Endothelial cell of umbilical vein (primary cell): ENCODE measurements around the gene NDUFS3. TPM values are rescaled to one million over a fixed set of nuclear protein-coding genes. Genes with fewer than 3 reads are reported as not detected.
"Not testable (repeated sequence)": the region's sequence is repeated elsewhere in the genome, so short reads cannot be mapped to it uniquely, and the experiment has no call there.

Experiments
- BruUV-seq: library from RNA; stranded (reverse); fragments of 400-500 nt; replicated peaks from 2 replicates; lab custom pipeline; 2021; lab: Mats Ljungman, UMichigan
- CTCF ChIA-PET: fragments of 300-600, 350-600 bp; sonication (Branson Sonifier 250); formaldehyde crosslinking; loops from one replicate; lab custom pipeline; 2021; ENCODE audit warnings: antibody characterized with exemption, inconsistent platforms; lab: Charles Lee
- POLR2A ChIA-PET: fragments of 300-600, 350-600 bp; sonication (Branson Sonifier 250); formaldehyde crosslinking; loops from one replicate; lab custom pipeline; 2021; ENCODE audit warnings: antibody characterized with exemption, inconsistent platforms; lab: Charles Lee
- DNase-seq: peaks from one replicate; pipeline ENCODE4 v3.0.0-alpha.2; 2011; ENCODE audit warnings: low read depth, low spot score
- FAIRE-seq: peaks from 2 replicates; lab custom pipeline; 2011; peaks lifted over from hg19 to GRCh38; lab: Jason Lieb, UNC
- H2AFZ ChIP-seq: 2 replicates; pipeline ENCODE4 v1.6.0; 2012; ENCODE audit warnings: low read depth, low read length, control low read depth, inconsistent platforms
- H3K27ac ChIP-seq: 2 replicates; pipeline ENCODE4 v1.5.1; 2011; ENCODE audit warnings: low read depth, mild to moderate bottlenecking, control low read depth, low read length, moderate library complexity; ENCODE audit not compliant: insufficient read depth
- H3K27me3 ChIP-seq, 2 experiments: 2 replicates each; pipeline versions ENCODE4 v1.6.0 to v1.6.1; 2011; ENCODE audit warnings: low read length in 2 of 2, mixed read lengths in 1 of 2; ENCODE audit not compliant: control insufficient read depth in 2 of 2, insufficient read depth in 2 of 2
- H3K36me3 ChIP-seq, 2 experiments: 2 replicates in 1 of 2; 3 replicates in 1 of 2; pipeline ENCODE4 v1.5.1; 2011; ENCODE audit warnings: low read length in 2 of 2, mild to moderate bottlenecking in 1 of 2, moderate library complexity in 1 of 2; ENCODE audit not compliant: control insufficient read depth in 2 of 2, insufficient read depth in 2 of 2; ENCODE audit errors: extremely low read depth in 1 of 2
- H3K4me1 ChIP-seq: 3 replicates; pipeline ENCODE4 v1.5.1; 2011; ENCODE audit warnings: mild to moderate bottlenecking, low read length; ENCODE audit not compliant: control insufficient read depth, insufficient read depth; ENCODE audit errors: extremely low read depth
- H3K4me2 ChIP-seq: 2 replicates; pipeline ENCODE4 v1.6.1; 2011; ENCODE audit warnings: low read length, control low read depth, mixed read lengths; ENCODE audit not compliant: insufficient read depth
- H3K4me3 ChIP-seq, 3 experiments: fragments of 200-600 bp in 1 of 3; sonication (generic), shearing (Covaris generic) in 1 of 3; replicated peaks in 1 of 3; 2 replicates each; pipeline ENCODE4 v1.5.1; 2011 to 2016; ENCODE audit warnings: control low read depth in 3 of 3, low read length in 3 of 3, mild to moderate bottlenecking in 2 of 3, inconsistent platforms in 1 of 3, low read depth in 1 of 3, moderate library complexity in 1 of 3; ENCODE audit not compliant: insufficient read depth in 1 of 3
- H3K79me2 ChIP-seq: 2 replicates; pipeline ENCODE4 v1.6.0; 2012; ENCODE audit warnings: low read length, inconsistent platforms; ENCODE audit not compliant: control insufficient read depth, insufficient read depth
- H3K9ac ChIP-seq: replicated peaks from 2 replicates; pipeline ENCODE3; 2011; ENCODE audit warnings: low read length, control low read depth; ENCODE audit not compliant: insufficient read depth; ENCODE audit errors: extremely low read depth
- H3K9me1 ChIP-seq: replicated peaks from 3 replicates; pipeline ENCODE4 v1.6.0; 2011; ENCODE audit warnings: mild to moderate bottlenecking, low read length; ENCODE audit not compliant: control insufficient read depth, insufficient read depth; ENCODE audit errors: extremely low read depth
- H3K9me3 ChIP-seq: replicated peaks from 2 replicates; pipeline ENCODE4 v1.5.1; 2012; ENCODE audit warnings: low read length, inconsistent platforms; ENCODE audit not compliant: control insufficient read depth, insufficient read depth
- H4K20me1 ChIP-seq: replicated peaks from 2 replicates; pipeline ENCODE3; 2011; ENCODE audit warnings: mild to moderate bottlenecking, low read length; ENCODE audit not compliant: control insufficient read depth, insufficient read depth; ENCODE audit errors: extremely low read depth
- EZH2 ChIP-seq: IDR thresholded peaks from 2 replicates; pipeline ENCODE4 v1.6.1; 2012; ENCODE audit warnings: borderline replicate concordance, low read depth, mild to moderate bottlenecking, moderate library complexity, low read length, inconsistent platforms; ENCODE audit not compliant: severe bottlenecking
- FOS ChIP-seq: IDR thresholded peaks from 2 replicates; pipeline ENCODE4 v1.6.1; 2011; ENCODE audit warnings: mild to moderate bottlenecking, low read length, moderate library complexity, borderline replicate concordance; ENCODE audit not compliant: insufficient read depth
- GATA2 ChIP-seq: IDR thresholded peaks from 2 replicates; pipeline ENCODE4 v1.7.0; 2011; ENCODE audit warnings: low read depth, mild to moderate bottlenecking, moderate library complexity, mixed read lengths, low read length; ENCODE audit not compliant: insufficient read length, insufficient read depth
- MYC ChIP-seq: IDR thresholded peaks from one replicate; pipeline ENCODE4 v1.6.1; 2011; ENCODE audit warnings: mild to moderate bottlenecking, low read depth, low read length
- POLR2A ChIP-seq: IDR thresholded peaks from 2 replicates; pipeline ENCODE4 v1.6.1; 2012; ENCODE audit warnings: low read depth, mild to moderate bottlenecking, control low read depth, low read length
- POLR2AphosphoS5 ChIP-seq: IDR thresholded peaks from 2 replicates; pipeline ENCODE4 v1.6.1; 2012; ENCODE audit warnings: low read depth, mild to moderate bottlenecking, control low read depth, low read length, moderate library complexity; ENCODE audit not compliant: insufficient read depth
- dilution Hi-C: fragments of 300-500 bp; cut with MboI; formaldehyde crosslinking; loops from one replicate; pipeline ENCODE4 v1.15.0; 2019; ENCODE audit warnings: low sequenced_read_pairs; ENCODE audit not compliant: extremely low pct_ligation_motif_present
- intact Hi-C: fragments of 100-400 bp; cut with micrococcal nuclease; formaldehyde crosslinking; loops from one replicate; pipeline ENCODE4 v1.10.0; 2022
- polyA plus RNA-seq, 4 experiments: library from polyadenylated mRNA; depleted of rRNA in 3 of 4; stranded (reverse) in 3 of 4; unstranded in 1 of 4; fragments of >200 nt; gene quantifications; 2 replicates each; pipeline versions ENCODE4 v1.2.1 to v1.2.3, GENCODE V29; 2011 to 2012; ENCODE audit warnings: missing spikeins in 1 of 4
- total RNA-seq: library from RNA; stranded (reverse); gene quantifications from 2 replicates; pipeline ENCODE4 v1.2.3, GENCODE V29; 2021
- TF ChIP-seq, protein P1 (sequence below): IDR thresholded peaks from 2 replicates; pipeline ENCODE4 v1.6.1; 2011; ENCODE audit not compliant: insufficient read depth, insufficient read length
- TF ChIP-seq, protein P2 (sequence below), 2 donors: IDR thresholded peaks; 1 replicate in 1 of 2; 2 replicates in 1 of 2; pipeline ENCODE4 v1.5.1; 2011; ENCODE audit warnings: low read length in 2 of 2, mild to moderate bottlenecking in 2 of 2, moderate library complexity in 2 of 2, control low read depth in 1 of 2, inconsistent platforms in 1 of 2, low read depth in 1 of 2; ENCODE audit not compliant: insufficient read depth in 1 of 2; ENCODE audit errors: extremely low read depth in 1 of 2

NDUFS3 gene
- total and polyA plus RNA-seq, 2 donors (not counting 3 experiments of a cell fraction or from before 2014, with no cell fraction given) = 99.7 to 169 TPM

GRCh38 chr11:47529951-47530350 lies 48.9 kb upstream of the NDUFS3 start:
- no peaks in the 10 kb centered on the region for H3K36me3 ChIP-seq
- FAIRE-seq = no peak
- H3K79me2 ChIP-seq = peaks cover 99% of the 10 kb centered on the region
- H3K4me2 ChIP-seq = no peak overlapping the region
- TF ChIP-seq MYC (no peak), FOS (no peak), GATA2 (no peak), POLR2AphosphoS5 (no peak), POLR2A (no peak), EZH2 (no peak)
- TF ChIP-seq, protein P1, sequence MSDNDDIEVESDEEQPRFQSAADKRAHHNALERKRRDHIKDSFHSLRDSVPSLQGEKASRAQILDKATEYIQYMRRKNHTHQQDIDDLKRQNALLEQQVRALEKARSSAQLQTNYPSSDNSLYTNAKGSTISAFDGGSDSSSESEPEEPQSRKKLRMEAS = no peak
- TF ChIP-seq, protein P2, sequence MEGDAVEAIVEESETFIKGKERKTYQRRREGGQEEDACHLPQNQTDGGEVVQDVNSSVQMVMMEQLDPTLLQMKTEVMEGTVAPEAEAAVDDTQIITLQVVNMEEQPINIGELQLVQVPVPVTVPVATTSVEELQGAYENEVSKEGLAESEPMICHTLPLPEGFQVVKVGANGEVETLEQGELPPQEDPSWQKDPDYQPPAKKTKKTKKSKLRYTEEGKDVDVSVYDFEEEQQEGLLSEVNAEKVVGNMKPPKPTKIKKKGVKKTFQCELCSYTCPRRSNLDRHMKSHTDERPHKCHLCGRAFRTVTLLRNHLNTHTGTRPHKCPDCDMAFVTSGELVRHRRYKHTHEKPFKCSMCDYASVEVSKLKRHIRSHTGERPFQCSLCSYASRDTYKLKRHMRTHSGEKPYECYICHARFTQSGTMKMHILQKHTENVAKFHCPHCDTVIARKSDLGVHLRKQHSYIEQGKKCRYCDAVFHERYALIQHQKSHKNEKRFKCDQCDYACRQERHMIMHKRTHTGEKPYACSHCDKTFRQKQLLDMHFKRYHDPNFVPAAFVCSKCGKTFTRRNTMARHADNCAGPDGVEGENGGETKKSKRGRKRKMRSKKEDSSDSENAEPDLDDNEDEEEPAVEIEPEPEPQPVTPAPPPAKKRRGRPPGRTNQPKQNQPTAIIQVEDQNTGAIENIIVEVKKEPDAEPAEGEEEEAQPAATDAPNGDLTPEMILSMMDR (IDR thresholded peaks at IDR 0.05; ENCODE audit: extremely low read depth in 1 of 2, insufficient read depth in 1 of 2, low read depth in 1 of 2, low read length in 2 of 2) = no peak
- dilution Hi-C loops (no loop called here), intact Hi-C loops (no loop called here)
- H3K4me3 ChIP-seq = no peak overlapping the region
- H3K27me3 ChIP-seq = no peaks in the 10 kb centered on the region
- ChIA-PET CTCF (interaction anchor here (1.2 kb wide), 1 partner anchor 12 kb away, joined by 3 read pairs; no protein-coding TSS in a partner anchor), POLR2A (no interaction called here)
- no peak overlapping the region for H3K27ac ChIP-seq
- H3K9me3 ChIP-seq = no peaks in the 10 kb centered on the region
- no TSS peak for BruUV-seq
- H3K9me1 ChIP-seq = no peaks in the 10 kb centered on the region
- H3K4me1 ChIP-seq = peaks cover 5% of the 10 kb centered on the region
- DNase-seq = no peak
- H4K20me1 ChIP-seq = peaks cover 10% of the 10 kb centered on the region
- no peak overlapping the region for H2AFZ ChIP-seq
- no peak overlapping the region for H3K9ac ChIP-seq

DNA sequence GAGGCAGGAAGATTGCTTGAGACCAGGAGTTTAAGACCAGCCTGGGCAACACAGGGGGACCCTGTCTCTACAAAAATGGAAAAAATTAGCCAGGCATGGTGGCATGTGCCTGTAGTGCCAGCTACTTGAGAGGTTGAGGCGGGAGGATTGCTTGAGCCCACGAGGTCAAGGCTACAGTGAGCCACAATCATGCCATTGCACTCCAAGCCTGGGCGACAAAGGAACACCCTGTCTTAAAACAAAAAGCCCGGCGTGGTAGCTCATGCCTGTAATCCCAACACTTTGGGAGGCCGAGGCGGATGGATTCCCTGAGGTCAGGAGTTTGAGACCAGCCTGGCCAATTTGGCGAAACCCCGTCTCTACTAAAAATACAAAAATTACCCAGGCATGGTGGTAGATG lies 48.2 kb upstream of the NDUFS3 start:
- DNase-seq, dilution Hi-C loops, H4K20me1 ChIP-seq, H3K4me3 ChIP-seq, POLR2A ChIA-PET, H3K9me1 ChIP-seq, FAIRE-seq, H3K36me3 ChIP-seq, intact Hi-C loops, H3K9ac ChIP-seq, H3K27ac ChIP-seq, H3K4me1 ChIP-seq, H2AFZ ChIP-seq, H3K4me2 ChIP-seq, H3K9me3 ChIP-seq, H3K27me3 ChIP-seq, BruUV-seq, CTCF ChIA-PET: not testable (repeated sequence)
- H3K79me2 ChIP-seq = peaks cover 99% of the 10 kb centered on the region
